GM12873 (cell line): ENCODE results near the gene WAPL.

Experiments
- CTCF ChIP-seq: IDR thresholded peaks from 2 replicates; pipeline ENCODE4 v1.5.1; 2012; ENCODE audit warnings: low read depth, mild to moderate bottlenecking, moderate library complexity, low read length, control low read depth; ENCODE audit not compliant: insufficient read depth; ENCODE audit errors: missing control alignments

WAPL gene

GRCh38 chr10:86389441-86390193 lies 132.0 kb downstream of the WAPL start:
- peak; percentile 24 for TF ChIP-seq CTCF

GRCh38 chr10:86388119-86388704 lies 133.4 kb downstream of the WAPL start:
- no peak for TF ChIP-seq CTCF

- peak; percentile 25 for TF ChIP-seq CTCF
These were observed 134.3 kb downstream of the WAPL start for GRCh38 chr10:86387178-86387794.

GRCh38 chr10:86385806-86386205 lies 135.8 kb downstream of the WAPL start:
- TF ChIP-seq CTCF: no peak
